ENCODE data around the gene TPTE2. TPM values are rescaled to one million over a fixed set of nuclear protein-coding genes. Genes with fewer than 3 reads are reported as not detected.
A peak's percentile ranks its signal among the peaks of the same experiment; 100 is the strongest.
"Not testable (repeated sequence)": the region's sequence is repeated elsewhere in the genome, so short reads cannot be mapped to it uniquely, and the experiment has no call there.

Gene TPTE2
- total and polyA plus RNA-seq, 9 of the 15 experiments (the other 6 are each of a cell fraction or from before 2014, with no cell fraction given), result not detected

GRCh38 chr13:19412494-19412893, 148.8 kb downstream of the TPTE2 start:
- H3K4me1 ChIP-seq (replicated peaks in 1 of 2; ENCODE audit: control insufficient read depth in 2 of 2, insufficient read depth in 2 of 2, low read length in 2 of 2); FAIRE-seq; ATAC-seq; DNase-seq (ENCODE audit: extremely low read depth in 1 of 4, low spot score in 3 of 4); H3K27me3 ChIP-seq (ENCODE audit: control insufficient read depth in 2 of 2, insufficient read depth in 2 of 2, low read length in 2 of 2); H3K4me3 ChIP-seq; H3K4me2 ChIP-seq (ENCODE audit: insufficient read depth, low read length); H3K9ac ChIP-seq (ENCODE audit: insufficient read depth in 1 of 2, low read depth in 2 of 2, low read length in 2 of 2); H3K36me3 ChIP-seq (ENCODE audit: control insufficient read depth, insufficient read depth, low read length); intact Hi-C loops (cut with micrococcal nuclease); BruUV-seq (replicated peaks); H2AFZ ChIP-seq (ENCODE audit: low read depth, low read length); H3K27ac ChIP-seq (ENCODE audit: extremely low read depth, low read depth, low read length); POLR2A ChIA-PET; CTCF ChIA-PET (ENCODE audit: low intra/inter-chr PET ratio); H4K20me1 ChIP-seq (replicated peaks; ENCODE audit: control insufficient read depth, insufficient read depth, low read length); H3K9me1 ChIP-seq (ENCODE audit: control insufficient read depth, insufficient read depth, low read length); H3K9me3 ChIP-seq (replicated peaks; ENCODE audit: control insufficient read depth, insufficient read depth, low read depth, low read length); in situ Hi-C loops (cut with MboI); H3K79me2 ChIP-seq (ENCODE audit: control insufficient read depth, insufficient read depth, low read length): not testable (repeated sequence)
- 0% methylated on average over 1 of the region's 4 CpGs for WGBS (ENCODE audit: insufficient coverage, low coverage, missing lambda C conversion rate)

- POLR2A ChIA-PET; FAIRE-seq; H3K9me1 ChIP-seq (ENCODE audit: control insufficient read depth, insufficient read depth, low read length); H3K9me3 ChIP-seq (replicated peaks; ENCODE audit: control insufficient read depth, insufficient read depth, low read depth, low read length); BruUV-seq (replicated peaks); H3K4me3 ChIP-seq; H3K79me2 ChIP-seq (ENCODE audit: control insufficient read depth, insufficient read depth, low read length); in situ Hi-C loops (cut with MboI); H3K27me3 ChIP-seq (ENCODE audit: control insufficient read depth in 2 of 2, insufficient read depth in 2 of 2, low read length in 2 of 2); H3K4me1 ChIP-seq (replicated peaks in 1 of 2; ENCODE audit: control insufficient read depth in 2 of 2, insufficient read depth in 2 of 2, low read length in 2 of 2); H2AFZ ChIP-seq (ENCODE audit: low read depth, low read length); H3K9ac ChIP-seq (ENCODE audit: insufficient read depth in 1 of 2, low read depth in 2 of 2, low read length in 2 of 2); H3K36me3 ChIP-seq (ENCODE audit: control insufficient read depth, insufficient read depth, low read length); H4K20me1 ChIP-seq (replicated peaks; ENCODE audit: control insufficient read depth, insufficient read depth, low read length); H3K27ac ChIP-seq (ENCODE audit: extremely low read depth, low read depth, low read length); intact Hi-C loops (cut with micrococcal nuclease); H3K4me2 ChIP-seq (ENCODE audit: insufficient read depth, low read length): not testable (repeated sequence)
- WGBS (ENCODE audit: insufficient coverage, low coverage, missing lambda C conversion rate), result 0% methylated on average over 25 of the region's 32 CpGs
- CTCF ChIA-PET (ENCODE audit: low intra/inter-chr PET ratio), result interaction anchor here (0.6 kb wide), 1 partner anchor 659 kb away, joined by 3 read pairs; no protein-coding TSS in a partner anchor
- DNase-seq (ENCODE audit: extremely low read depth in 1 of 4, low spot score in 3 of 4) (peak in 1 of 4 experiments; percentile 1), ATAC-seq (peak; percentile 66; the same call in 1 of the 3 replicates)
Measured at GRCh38 chr13:19382746-19383511, 178.4 kb downstream of the TPTE2 start.

Measured in K562 (cell line).